ENCODE data around the gene IKBIP. TPM values are rescaled to one million over a fixed set of nuclear protein-coding genes. Genes with fewer than 3 reads are reported as not detected.
A peak's percentile ranks its signal among the peaks of the same experiment; 100 is the strongest.
"Not testable (repeated sequence)": the region's sequence is repeated elsewhere in the genome, so short reads cannot be mapped to it uniquely, and the experiment has no call there.

IKBIP gene
- total RNA-seq, 1 donor from 2014 or later: 66.4 TPM

DNA sequence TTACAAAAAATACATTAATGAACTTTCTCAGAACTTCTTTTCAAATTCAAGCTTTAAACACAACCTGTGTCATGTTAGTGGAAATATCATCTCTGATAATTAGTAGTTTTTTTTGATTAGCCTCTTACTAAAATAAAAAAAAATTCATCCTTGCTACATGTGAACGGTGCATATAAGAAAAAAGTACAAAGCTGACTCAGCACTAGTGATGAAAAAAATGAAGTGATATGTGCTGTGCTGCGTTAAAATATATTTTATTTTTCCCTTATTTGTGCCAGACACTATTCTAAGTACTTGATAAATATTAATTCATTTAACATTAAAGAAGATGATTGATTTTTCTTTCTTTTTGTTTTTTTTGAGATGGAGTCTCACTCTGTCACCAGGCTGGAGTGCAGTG lies 7.5 kb downstream of the IKBIP start:
- no peak for DNase-seq (ENCODE audit: low spot score)

DNA sequence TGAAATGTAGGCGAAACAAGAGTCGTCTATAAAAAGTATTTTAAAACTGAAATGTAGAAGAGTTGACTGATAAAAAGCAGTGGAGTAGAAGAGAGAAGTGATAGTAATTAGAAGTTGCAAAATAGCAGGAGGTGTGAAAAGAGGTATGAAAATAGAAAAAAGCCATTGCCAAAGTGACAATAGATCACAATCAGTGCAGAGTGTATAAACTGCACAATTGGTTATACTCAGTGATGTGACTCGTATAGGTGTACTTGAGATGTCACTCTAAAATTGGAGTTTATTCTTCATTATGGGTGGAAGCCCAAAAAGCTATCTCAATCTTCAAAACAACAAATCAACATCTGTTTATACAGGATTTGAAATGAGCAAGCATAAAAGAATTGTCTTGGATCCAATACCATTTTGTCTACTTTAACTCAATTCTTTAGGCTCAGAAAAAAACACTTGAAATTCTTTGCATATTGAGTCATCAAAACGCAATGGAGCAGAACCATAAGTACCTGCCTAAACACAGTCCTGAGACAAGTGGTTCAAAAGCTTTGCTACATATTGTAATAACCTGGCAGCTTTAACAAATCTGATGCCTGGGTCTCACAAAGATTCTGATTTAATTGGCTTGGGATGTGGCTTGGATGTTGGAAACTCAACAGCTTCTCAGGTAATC lies 8.8 kb downstream of the IKBIP start:
- peak; percentile 40 for DNase-seq (ENCODE audit: low spot score)

DNA sequence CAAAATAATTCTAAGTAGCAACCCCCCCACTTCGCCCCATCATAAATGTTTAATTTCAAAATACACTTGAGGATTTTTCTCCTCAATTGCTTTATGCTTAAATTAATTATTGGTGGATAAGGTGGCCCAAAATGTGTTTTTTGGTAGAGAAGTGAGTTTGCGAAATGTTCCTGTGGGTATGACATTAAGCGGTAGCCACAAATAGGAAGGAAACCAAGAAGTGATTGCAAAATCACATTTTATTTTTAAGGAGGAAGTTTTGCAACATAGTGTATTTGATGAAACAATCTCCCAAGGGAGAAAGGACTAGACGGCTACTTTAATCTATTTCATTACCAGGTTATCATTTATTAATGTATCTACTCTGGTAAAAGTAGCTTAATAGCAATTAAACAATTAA lies 25.6 kb downstream of the IKBIP start:
- peak; percentile 23 for DNase-seq (ENCODE audit: low spot score)

DNA sequence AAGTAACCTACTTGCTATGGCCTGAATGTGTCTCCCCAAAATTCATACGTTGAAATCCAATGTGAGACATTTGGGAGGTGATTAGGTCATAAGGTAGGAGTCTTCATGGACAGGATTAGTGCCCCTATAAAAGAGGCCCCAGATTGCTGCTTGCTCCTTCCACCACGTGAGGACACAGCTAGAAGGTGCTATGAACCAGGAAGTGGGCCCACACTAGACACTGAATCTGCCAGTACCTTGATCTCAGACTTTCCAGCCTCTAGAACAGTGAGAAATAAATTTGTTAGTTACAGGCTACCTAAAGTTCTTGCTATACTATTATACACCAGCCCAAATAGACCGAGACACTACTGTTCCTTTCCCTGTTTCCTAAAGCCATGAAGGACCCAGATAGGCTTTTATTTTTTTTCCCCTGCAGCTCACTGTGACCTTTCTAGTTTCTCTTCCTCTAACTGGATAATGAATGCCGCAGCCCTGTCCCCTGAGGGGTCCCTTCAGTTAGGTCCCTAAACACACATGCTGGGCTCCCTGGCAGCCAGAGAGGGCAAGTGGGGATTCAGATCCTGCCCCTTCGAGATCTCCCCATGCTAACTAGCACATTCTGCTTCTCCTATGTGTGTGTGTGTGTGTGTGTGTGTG lies 31.8 kb downstream of the IKBIP start:
- no peak for DNase-seq (ENCODE audit: low spot score)

DNA sequence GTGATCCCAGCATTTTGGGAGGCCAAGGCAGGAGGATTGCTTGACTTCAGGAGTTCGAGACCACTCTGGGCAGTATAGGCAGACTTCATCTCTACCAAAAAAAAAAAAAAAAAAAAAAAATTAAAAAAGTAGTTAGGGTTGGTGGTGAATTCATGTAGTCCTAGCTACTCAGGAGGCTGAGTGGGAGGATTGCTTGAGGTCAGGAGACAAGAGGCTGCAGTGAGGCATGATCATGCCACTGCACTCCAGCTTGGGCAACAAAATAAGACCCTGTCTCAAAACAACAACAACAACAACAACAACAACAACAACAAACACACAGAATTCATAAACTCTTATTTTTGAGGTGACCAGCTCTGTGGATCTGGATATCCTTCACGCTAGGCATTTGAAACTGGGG lies 34.0 kb downstream of the IKBIP start:
- no peak for DNase-seq (ENCODE audit: low spot score)

DNA sequence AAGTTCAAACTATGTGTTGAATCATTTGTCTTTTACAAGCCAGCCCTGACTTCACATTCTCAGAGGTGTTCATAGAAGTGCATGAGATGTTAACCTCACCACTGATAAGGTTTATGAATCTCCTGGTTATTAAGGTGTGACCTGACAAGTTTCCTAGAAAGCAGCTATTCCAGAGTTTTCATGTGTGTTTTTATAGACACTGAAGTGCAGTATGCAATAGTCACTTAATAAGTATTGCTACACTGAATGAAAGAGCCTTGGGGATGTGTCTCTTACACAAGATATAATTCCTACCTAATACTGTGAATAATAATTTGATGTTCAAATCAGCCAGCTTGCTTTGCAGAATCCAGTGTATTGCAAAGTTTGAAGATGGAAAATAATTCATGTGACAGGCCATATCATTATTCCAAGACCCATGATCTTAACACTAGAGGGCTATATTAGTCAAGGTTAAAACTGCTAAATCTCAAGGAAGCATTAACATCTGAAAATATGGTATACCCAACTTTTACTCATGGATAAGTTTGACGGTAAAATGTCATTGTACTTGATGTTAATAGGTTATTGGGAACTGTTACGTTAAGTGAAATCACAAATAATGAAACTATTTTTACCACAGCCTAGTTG lies 38.1 kb downstream of the IKBIP start:
- DNase-seq (ENCODE audit: low spot score): no peak

DNA sequence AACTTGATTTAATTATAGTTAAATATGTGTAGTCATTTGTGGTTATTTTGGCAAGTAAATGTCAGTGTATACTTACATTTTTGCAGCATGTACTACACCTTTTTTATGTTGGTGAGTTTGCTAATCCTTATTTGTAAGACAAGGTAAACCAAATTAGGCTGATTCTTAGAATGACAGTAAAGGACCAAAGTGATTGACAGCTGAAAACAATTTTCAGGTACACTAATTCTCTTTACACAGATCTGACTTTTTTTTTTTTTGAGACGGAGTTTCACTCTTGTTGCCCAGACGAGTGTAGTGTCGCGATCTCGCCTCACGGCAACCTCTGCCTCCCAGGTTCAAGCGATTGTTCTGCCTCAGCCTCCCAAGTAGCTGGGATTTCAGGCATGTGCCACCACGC lies 42.7 kb downstream of the IKBIP start:
- DNase-seq (ENCODE audit: low spot score): no peak

DNA sequence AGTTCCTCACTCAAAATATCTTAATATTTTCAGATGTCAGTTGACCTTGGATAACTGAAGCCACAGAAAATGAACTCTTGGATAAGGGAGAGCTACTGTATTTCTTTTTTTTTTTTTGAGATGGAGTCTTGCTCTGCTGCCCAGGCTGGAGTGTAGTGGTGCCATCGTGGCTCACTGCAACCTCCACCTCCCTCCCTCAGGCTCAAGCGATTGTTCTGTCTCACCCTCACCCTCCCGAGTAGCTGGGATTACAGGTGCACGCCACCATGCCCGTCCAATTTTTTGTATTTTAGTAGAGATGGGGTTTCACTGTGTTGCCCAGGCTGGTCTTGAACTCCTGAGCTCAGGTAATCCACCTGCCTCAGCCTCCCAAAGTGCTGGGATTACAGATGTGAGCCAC lies 47.3 kb downstream of the IKBIP start:
- not testable (repeated sequence) for DNase-seq (ENCODE audit: low spot score)

DNA sequence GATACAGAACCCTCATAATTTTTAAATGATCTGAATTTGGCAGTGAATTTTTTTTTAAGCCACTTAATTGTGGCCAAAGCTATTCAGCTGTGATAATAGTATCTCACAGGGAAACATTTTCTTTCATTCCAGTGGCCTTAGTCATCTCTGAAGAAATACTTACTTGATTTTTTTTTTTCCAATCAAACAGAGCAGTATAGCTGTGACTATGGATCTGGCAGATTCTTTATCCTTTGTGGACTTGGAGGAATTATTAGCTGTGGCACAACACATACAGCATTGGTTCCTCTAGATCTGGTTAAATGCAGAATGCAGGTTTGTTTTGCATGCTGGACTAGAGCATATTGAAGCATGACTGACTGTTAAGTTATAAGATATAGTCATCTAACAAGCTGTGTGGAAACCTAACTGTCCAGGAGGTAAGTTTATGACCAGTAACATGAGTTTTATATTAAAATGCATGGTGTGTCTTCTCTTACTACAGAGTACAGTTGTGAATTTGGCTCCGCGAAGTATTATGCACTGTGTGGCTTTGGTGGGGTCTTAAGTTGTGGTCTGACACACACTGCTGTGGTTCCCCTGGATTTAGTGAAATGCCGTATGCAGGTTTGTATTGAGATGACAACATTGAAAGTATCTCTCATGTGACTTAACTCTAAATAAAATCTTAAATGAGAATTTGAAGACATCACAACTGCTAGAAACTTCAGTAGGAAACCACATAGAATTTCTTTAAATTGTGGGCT lies 49.2 kb downstream of the IKBIP start:
- peak; percentile 37 for DNase-seq (ENCODE audit: low spot score)

DNA sequence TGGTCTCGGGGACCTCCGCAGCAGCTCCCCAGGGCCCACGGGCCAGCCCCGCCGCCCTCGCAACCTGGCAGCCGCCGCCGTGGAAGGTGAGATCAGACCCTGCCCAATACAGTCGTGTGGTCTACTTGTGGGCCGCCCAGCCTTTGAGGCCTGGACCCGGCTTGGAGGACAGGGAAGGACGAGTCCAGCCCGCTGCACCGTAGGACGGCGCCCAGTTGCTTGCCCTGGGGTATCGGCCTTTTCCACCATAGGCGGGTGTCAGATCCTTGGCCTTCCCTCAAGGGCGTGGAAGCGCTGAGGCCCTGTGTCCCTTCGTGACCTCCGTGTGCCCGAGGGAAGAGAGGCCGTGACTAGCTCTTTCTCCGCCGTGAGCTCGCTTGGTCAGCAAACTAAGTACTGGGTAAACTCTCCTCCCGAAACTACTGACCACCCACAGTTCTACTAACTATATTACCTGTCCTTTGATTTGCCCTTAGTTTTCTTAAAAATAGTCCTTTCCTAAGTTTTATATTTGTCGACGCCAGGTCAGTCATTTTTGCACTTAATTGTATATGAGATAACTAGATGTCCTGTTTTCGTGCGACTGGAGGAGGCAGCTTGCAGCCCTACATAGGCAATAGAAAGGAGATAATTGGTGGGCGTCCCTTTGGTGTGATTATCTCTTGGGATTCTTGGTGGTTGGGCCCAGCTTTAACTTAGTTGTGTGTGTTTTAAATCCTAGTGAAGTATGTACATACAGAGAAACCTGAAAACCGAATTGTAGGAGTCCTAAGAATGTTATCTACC lies 50.3 kb downstream of the IKBIP start:
- DNase-seq (ENCODE audit: low spot score): peak; percentile 54

DNA sequence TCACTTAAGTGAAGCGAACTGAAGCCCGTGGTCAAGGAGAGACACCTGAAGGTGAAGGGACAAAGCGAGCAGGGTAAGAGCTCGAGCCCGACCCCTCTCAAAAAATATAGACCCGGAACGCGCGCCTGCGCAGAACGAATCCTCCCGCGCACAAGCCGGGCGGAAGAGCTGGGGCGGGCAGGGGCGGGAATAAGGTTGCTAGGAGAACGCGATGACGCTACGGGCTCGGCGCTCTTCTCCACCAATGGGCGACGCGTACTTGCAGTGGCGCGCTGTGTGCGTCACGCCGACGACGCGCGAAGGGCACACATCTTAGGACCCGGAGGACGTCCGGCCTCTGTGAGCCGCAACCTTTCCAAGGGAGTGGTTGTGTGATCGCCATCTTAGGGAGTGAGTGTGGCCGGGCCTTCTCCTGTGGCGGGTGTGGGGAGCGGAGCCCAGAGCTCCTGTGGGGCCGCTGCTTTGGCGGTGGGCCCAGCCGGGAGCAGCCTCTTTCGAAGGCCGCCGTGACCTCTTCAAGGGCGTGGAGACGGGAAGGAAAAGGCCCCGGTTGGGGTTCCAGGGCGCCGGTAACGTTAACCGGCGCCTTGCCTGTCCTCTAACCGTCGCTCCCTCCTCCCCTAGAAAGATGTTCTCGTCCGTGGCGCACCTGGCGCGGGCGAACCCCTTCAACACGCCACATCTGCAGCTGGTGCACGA lies 51.1 kb downstream of the IKBIP start, which contains the start of gene SLC25A3:
Gene SLC25A3 (plus strand): TSS at position 336 of the 699 bp plus-strand sequence. CDS start 293 bp downstream, at position 629.
- peak; percentile 99 for DNase-seq (ENCODE audit: low spot score)

DNA sequence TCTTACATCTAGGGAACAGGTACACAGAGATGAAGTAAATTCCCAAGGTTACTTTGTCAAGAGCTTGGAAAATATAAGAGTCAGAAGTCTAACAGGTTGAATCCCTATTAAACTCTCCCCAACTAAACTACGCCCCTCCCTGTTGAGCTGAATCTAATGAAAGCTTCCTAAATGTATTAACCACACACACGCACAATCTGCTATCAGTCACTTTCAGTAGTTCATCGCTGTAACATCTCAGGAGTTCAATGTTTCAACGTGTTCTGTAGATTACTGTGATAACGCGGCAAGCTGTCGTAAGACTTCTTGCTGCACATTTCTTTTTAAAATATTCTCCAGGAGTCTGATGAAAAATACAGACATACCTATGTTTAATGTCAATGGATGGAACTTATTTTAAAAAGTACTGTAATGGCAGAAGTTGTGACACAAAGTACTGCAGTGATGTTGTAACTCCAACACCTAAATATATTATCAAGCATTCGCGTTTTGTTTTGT lies 51.7 kb downstream of the IKBIP start:
- DNase-seq (ENCODE audit: low spot score): no peak

DNA sequence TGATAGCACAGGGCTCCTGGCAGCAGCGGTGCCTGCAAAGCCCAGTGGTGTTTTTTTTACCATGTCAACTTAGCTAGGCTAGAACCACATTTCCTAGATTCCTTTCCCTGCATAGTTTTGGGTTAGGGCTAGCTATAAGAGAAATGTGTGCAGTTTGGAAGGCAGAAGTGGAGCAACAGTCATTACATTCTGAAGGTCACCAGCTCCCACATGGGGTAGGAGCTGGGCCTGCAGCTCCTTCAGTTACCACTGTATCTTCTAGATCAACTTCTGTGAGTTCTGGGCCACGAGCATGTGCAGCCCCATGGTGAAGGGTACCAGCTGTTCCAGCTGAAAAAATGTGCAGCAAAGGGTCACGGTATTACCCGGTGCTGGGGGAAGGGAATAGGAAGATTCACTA lies 53.4 kb downstream of the IKBIP start:
- DNase-seq (ENCODE audit: low spot score): no peak

DNA sequence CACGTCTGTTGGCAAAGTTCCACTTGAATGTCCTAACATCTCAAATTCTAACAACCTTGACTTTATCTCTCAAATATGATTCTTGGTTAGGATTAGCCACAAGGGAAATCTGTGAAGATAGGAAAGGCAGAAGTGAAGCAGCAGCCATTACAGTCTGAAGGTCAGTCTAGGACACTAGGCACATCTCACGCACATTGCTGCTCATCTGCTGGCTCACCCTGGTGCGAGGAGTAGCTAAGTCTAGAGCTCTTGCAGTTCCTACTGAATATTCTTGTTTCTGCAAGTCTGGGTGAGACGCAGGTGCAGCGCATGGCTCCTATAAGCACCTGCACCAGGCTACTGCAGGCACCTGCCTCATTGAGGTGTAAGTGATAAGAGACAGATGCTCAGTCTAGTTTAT lies 57.5 kb downstream of the IKBIP start:
- no peak for DNase-seq (ENCODE audit: low spot score)

DNA sequence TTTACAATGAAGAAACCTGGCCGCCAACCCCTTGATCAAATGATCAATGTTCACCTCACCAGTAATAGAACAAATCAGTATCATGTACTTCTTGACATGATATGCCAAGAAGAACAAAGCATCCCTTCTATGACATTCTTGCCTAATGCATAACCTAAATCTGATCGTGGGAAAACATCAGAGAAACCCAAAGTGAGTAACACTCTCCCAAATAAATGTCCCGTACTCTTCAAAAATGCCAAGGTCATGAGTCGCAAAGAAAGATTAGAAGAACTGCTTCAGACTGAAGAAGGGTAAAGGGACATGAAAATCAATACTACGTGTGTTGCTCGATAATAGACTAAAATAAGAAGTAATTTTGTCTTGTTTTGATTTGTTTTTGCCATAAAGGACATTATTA lies 62.5 kb downstream of the IKBIP start:
- DNase-seq (ENCODE audit: low spot score): no peak

DNA sequence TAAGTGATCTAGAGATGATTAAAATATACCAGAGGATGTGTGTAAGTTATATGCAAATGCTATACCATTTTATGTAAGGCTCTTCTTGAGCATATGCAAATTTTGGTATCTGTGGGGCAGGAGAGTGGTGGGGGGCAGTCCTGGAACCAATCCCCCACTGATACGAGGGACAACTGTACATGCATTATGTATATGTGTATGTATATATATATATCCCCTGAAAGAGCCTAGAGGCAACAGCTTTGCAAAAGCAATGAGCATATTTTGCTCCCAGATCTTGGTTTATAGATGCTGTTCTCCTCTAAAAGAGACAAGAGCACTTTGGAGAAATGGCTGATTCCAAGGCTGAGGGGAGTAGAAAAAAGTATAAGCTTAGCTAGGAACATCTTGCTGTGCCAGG lies 63.5 kb downstream of the IKBIP start:
- no peak for DNase-seq (ENCODE audit: low spot score)

DNA sequence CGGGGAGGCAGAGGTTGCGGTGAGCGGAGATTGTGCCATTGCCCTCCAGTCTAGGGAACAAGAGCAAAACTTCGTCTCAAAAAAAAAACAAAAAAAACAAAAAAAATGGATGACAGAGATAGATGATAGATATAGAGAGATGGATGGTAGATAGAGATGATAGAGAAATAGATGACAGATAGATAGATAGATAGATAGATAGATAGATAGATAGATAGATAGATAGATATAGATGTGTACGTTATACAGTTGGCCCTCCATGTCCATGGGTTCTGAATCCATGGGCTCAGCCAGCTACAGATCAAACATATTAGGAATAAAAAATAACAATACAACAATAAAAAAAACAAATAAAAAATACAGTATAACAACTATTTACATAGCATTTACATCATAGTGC lies 63.9 kb downstream of the IKBIP start:
- no peak for DNase-seq (ENCODE audit: low spot score)

DNA sequence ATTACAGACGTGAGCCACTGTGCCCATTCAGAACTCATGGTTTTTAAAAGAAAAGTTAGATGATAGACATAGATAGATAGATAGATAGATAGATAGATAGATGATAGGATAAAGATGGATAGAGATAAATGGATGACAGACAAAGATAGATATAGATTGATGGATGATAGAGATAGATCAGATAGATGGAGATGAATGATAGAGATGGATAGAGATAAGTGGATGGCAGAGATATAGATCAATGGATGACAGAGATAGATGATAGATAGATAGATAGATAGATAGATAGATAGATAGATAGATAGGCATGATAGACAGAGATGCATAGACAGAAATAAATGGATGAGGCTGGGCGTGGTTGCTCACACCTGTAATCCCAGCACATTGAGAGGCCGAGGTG lies 64.8 kb downstream of the IKBIP start:
- no peak for DNase-seq (ENCODE audit: low spot score)

DNA sequence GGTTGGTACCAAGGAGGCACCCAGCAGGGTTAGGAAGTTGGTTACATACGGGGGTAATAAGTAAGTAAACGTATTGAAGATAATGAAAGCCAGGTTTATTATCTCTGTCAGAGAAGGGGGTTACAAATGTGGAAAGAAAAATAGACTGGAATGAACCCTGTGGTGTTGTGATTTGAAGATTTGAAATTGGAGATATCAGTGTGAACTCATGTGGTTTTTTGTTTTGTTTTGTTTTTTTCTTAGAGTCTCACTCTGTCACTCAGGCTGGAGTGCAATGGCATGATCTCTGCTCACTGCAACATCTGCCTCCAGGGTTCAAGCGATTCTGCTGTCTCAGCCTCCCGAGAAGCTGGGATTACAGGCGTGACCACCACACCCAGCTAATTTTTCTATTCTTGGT lies 65.2 kb downstream of the IKBIP start:
- no peak for DNase-seq (ENCODE audit: low spot score)

DNA sequence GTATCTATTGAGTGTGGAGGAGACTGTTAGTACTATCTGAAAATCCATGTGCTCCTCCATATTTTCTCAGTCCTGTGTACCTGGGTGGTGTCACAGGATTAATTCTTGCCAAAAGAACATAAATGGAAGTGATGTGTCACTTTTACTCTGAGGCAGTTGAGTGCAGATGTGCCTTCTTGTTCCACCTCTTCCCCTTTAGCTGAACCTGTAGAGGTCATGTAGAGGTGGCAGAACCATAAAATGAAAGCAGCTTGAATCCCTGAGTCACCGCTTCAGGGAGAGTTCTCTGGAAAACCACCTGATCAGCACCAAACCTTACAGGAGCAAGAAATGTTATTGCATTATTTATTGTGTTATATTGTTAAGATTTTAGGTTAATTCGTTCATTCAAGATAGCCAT lies 65.8 kb downstream of the IKBIP start:
- DNase-seq (ENCODE audit: low spot score): no peak

DNA sequence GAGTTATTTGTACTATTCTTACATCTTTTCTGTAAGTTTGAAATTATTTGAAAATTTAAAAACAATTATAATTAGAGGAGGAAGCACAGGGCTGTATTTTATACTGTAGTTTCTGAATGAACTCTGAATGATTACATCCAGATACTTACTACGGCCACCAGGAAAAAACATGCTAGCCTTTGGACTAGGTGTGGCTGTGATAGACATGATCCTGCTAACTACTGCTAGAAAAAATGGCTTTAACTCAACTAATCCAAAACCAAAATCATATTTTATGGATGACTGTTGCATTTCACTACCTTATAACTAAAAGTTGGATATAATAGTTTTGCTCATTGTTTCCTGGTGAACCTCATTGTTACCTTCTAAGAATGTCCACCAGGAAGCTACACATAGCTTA lies 66.2 kb downstream of the IKBIP start:
- no peak for DNase-seq (ENCODE audit: low spot score)

All from umbilical cord (tissue), 2 donors.